ENCODE measurements around the gene EPHA6.
"Not testable (repeated sequence)": the region's sequence is repeated elsewhere in the genome, so short reads cannot be mapped to it uniquely, and the experiment has no call there.

Gene EPHA6

DNA sequence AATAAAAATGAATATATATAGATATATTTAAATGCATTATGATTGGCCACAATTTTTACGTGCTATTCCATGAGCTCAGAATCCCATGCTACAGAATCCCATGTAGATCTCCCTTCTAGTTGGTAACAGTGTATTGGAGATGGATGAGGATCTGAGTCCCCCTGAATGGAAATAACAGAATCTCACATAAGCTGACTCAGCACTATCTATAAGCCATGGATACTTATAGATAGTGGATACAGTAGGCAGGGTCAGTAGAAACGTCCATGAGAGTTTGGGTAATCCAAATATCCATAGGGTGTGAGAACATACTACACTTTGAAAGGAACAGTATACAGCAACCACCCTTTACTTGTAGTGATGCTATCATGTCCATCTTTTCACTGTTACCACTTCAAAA is 375.4 kb downstream of the EPHA6 start:
- DNase-seq: no peak

DNA sequence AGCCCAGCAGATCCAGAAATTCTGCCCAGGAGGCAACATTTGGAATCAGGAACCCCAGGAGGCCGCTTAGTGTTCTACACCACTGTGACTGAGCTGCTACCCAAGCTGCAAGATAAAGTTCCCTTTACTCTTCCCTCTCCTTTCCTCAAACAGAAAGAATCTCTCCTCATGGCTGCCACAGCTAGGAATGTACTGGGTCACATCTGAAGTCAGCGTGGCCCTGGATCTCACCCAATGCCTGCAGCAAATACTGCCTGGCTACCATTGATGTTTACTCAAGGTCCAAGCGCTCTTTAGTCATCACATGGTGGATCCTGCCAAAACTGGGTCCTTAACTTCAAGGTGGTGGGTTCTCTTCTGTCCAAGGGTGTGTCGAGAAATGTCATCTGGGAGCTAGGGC is 382.7 kb downstream of the EPHA6 start:
- no peak for DNase-seq

DNA sequence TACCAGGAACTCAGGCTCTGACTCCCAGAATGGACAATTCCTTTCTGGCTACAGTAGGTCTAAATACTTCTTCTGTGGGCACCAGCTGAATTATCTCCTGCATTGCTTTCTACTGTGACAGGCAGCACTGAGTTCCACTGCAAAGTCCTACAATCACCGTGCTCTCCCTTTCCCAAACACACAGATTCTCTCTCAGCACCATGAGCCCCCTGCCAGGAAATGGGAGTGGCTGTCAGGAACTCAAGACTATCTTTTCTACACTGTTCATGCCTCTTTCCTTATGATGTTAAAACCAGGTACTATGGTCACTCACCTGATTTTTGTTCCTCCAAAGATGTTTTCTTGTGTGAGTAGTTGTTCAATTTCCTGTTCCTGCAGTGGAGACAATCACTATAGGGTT is 383.4 kb downstream of the EPHA6 start:
- no peak for DNase-seq

DNA sequence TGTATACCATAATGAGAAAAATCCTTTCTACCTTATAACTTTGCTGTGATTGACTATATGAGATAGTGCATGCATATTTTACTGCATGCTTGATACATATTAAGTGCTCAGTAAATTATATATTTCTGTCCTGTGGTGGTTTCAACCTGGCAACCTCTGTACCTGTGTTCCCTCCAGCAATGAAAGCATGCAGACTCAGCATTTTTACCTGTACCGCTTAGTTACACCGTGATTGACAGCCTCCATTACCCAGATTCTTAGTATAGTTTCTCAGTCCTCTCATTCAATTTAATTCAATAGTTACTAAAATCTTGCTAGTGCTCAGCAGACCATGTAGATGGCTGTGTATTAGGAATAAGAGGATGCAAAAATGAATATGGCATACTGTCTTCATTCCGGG is 386.0 kb downstream of the EPHA6 start:
- DNase-seq: no peak

DNA sequence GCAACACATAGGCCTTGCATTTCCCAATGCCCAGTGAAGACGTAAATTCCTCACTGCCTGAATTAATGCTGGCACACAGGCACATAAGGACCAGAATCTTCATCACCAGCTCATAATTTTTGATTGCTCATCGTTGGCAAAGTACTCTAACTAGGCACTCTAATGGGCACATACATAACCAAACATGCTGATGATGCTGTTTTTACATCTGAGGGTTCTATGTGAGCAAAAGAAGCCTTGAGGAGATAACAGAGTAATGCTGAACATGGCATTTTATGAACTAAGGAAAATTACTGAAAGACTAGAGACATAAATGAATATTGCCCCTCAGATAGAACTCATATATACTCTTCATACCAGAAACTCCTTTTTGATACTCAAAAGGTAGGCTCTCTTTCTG is 387.4 kb downstream of the EPHA6 start:
- no peak for DNase-seq

DNA sequence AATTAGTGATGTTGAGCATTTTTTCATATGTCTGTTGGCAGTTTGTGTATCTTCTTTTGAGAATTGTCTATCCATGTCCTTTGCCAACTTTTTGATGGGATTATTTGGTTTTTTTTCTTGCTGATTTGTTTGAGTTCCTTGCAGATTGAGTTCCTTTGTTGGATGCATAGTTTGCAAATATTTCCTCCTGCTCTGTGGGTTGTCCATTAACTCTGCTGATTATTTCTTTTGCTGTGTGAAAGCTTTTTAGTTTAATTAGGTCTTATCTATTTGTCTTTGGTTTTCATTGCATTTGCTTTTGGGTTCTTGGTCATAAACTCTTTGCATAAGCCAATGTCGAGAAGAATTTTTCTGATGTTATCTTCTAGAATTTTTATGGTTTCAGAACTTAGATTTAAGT is 414.6 kb downstream of the EPHA6 start:
- DNase-seq: no peak

DNA sequence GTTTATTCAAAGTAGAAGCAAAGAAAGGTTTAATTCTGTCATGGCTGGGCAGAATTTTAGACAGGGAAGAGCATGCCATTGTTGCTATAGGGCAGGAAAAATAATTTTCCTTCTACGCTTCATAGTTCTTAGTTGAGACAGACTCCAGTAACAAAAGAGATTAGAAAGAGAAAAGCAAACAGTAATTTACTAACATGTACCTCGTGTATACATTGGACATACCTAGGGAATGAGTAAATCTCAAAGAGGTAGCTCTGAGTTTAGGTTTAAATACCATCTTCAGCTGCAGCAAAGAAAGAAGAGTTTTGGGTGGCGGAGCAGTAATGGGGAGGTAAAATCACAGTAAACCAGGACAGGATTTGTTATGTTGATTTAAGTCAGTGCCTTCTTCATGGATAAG is 416.1 kb downstream of the EPHA6 start:
- no peak for DNase-seq

DNA sequence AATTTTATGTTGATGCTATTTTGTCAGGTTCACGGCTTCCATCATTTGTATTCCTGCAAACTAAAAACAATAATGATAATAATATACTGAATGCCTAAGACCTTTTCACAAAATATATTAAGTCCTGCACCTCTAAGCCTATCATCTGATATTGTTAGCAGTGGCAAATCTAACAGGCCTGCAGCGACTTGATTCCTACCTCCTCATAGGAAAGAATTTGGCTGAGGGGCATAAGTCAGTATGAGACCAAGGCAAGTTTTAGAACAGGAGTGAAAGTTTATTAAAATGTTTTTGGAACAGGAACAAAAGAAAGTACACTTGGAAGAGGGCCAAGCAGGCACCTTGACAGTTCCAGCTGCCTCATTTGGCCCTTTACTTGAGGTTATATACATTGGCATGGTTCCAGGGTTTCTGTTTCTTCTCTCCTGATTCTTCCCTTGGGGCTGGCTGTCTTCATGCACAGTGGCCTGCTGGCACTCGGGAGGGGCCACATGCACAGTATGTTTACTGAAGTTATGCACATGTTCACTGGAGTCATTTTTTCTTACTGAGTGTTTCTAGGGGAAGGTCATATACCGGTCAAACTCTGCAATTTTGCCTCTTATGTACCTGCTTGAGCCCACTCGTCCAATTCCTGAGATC is 418.1 kb downstream of the EPHA6 start:
- no peak for DNase-seq

DNA sequence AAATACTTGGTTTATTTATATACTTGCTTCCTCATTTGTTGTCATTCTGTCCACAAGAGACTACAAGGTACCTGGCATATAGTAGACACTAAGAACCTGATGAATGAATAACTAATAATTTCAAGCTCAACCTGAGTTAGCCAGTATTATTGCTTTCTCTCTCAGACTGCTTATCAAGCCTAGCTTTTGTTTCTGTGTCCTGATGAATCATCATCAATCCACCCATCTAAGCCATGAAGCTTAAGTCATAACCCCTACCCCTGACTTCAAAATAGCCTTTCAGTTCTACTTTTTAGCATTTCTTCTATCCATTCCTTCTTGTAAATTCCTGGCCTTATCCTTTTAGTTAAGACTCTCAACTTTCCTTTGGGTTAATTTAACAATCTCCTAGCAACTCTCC is 420.8 kb downstream of the EPHA6 start:
- DNase-seq: no peak

DNA sequence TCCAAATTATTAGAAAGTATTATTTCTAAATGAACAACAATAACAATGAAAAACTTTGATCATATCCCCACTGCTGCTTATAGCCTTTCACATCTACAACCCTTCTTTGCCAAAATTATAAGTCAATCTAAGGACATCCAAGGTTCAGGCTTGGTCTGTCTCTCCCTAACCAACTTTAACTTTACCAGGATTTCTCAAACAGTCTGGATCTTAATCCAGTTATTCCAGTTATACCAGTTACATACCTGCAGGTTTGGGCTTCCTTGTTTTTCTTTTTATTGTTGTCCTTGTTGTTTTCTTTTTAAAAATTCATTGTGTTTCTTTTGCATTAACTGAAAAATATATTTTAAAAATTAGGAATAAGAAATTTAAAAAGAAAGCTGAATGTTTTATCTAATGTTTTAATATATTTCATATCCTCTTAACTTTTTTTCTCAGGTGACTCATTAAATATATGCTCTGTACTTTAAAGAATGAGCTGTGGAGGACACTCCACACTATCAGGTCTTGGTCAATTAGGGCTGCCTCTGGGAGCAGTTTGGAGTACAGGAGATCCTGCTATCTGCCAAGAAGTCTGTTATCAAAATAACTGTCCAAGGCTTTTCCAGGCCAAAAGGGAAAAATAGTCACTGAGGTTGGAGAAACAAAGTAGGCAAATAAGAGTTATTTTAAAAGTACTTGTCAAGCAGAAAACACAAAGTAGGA is 421.4 kb downstream of the EPHA6 start:
- no peak for DNase-seq

DNA sequence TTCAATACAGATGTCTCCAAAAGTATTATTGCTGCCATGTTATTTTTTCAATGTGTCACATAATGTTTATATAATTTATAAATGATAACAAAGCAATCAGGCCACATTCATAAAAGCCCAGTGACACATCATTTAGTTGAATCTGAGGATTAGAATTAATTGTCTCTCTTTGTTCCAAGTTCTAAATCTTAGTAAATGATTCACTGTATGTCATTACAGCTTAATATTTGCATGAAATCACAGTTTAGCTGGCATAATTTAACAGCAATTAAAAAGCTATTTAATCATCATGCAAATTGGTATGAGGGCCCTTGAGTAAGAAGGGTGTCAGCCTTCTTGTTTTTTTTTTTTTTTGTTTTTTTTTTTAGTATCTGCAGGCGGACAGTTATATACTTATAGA is 427.0 kb downstream of the EPHA6 start:
- no peak for DNase-seq

DNA sequence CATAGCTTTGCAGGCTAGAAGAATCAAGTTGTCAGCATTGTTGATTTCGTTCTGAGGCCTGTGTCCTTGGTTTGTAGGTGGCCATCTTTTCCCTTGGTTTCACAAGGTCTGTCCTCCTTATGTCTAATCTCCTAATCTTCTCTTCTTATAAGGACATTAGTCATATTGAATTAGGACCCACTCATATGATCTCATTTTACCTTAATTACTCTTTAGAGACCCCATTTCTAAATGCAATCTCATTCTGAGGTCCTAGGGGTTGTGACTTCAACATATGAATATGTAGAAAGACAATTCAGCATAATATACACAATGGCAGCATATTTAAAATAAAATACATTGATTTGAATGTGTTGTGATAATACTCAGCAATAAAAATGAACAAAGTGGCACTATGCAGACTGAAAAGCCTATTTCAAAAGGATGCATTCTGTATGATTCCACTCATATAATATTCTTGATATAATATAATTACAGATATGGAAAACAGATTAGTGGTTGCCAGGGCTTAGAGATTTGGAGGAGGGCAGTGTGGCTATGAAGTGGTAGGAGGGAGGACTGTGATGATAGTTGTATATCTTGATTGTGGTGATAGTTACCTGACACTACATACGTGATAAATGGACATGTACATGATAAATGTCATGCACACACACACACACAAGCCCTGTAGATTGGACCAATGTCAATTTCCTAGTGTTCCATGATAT is 431.0 kb downstream of the EPHA6 start:
- DNase-seq: no peak

DNA sequence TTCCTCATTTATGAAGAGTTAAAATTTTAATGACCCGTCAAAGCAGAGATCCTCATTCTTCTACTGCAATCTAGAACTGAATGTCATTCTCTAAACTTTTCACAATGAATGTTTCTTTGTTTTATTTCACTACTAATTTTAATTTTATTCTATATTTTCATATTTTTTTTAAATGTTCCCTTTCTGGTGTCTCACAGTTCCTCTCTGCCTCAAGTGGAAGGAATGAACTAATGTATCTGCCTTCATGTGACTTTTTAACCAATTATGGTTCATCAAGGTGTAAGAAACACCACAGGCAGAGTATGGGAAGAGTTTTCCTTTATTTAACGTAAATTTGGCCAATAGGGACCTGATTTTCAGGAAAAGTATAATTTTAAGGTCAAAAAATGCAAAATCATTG is 441.7 kb downstream of the EPHA6 start:
- DNase-seq: no peak

DNA sequence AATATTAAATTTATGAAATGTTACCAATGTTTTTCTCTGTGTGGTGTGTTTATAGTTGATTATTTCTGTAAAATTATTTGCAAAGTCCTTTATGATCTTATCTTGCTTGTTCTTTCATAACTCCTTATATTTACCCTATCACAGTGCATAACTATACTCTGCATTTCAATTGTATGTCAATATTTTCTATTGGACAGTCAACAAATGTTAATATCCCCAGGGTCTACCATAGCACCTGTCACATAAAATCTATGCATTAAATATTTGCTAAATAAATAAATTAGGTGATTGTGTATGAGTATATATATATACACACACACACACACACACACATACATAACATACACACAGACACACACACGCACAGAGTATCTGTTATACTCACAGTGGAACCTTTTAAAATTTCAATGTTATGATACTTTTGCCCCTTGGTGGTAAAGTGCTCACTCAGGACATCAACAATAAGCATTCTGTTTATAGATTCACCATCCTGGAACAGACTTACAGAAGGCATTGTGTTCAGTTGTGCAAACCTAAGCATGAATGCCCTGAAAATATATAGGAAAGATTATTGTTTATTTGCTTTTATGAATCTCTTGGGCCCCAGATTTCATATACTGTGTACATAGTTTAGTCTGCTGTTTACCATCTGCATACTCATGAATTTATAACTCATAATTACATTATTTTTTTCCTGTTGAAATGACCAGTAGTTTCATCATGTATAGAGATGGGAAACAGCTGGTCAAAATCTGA is 443.7 kb downstream of the EPHA6 start:
- no peak for DNase-seq

DNA sequence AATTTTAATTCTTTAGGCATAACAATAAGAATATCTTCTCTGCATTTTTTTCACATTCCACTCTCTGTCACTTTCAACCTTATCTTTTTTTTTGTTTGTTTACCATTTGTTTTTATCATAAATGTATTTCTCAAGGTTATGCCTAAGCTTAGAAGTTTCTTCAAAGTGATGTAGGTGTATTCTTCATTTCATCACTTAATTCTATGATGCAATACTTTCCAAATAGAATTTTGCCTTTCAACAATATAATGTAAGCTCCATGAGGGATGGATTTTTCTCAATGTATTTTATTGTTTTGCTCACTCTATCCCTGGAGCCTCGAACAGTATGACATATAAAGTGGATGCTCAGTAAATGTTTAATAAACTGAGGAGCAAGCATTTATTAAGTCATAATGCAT is 444.9 kb downstream of the EPHA6 start:
- DNase-seq: no peak

DNA sequence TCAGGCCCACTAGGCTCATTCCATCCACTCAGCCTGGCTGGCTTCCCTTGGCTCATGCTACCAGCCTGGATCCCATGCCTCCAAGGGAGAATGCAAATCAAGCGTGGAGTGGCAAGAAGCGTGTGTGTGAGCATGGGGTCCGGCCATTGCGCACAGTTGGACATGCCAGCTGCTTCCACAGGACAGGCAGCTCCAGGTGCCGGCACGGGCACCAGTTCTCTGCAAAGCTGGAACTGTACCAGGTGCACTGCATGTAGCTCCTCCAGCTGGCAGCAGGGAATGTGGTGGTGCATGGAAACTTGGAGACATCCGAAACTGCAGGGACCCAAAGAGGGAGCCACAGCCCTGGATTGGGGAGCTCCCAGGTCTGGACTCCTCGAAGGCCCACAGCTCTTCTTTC is 449.8 kb downstream of the EPHA6 start:
- no peak for DNase-seq

DNA sequence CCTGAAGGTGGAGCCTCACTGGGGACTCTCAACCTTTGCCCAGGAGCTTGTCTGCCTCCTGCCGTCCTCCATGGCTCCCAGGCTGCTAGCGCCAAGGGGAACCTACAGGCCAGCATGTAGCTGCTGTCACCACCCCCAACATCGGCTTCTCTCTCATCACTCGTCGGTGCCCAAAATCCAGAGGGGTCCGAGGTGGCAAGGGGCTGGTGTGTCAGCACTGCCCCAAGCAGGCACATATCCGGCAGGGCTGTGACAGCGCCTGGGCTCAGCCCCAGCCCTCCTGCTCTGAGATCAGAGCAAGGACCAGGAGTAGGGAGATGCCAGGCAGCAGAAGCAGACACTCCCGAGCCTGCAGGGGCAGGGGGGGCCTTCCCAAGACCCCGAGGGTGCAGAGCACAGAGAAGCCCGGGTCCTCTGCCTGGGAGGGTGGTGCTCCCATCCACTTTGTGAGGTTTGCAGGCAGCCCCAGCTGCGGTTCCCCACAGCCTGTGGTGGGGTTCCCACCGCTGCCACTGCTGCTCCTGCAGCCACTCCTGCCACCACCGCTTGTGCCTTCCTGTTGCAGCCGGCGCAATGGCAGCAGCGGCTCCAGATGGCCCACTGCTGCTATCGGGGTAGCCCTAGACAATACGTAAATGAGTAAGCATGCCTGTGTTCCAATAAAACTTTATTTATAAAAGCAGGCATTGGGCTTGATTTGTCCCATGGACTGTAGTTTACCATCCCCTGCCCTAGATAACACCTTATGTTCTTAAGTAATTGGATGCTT is 451.0 kb downstream of the EPHA6 start:
- DNase-seq: no peak

DNA sequence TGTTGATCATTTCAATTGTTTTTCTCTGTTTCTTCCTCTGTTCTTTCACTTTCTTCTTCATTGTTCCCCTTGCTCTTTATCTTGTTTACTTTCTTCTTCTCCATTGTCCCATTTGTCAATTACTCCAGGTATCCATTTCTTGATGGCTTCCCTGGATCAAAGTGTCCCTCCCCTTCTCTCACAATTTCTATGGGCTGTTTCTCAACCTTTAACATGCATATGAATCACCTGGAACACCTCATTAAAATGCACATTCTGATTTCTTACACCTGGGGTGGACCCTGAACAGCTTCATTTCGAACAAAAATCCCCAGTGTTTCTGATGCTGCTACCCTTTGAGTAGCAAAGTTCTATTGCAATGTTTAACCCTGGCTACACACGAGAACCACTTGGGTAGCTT is 454.8 kb downstream of the EPHA6 start:
- DNase-seq: no peak

DNA sequence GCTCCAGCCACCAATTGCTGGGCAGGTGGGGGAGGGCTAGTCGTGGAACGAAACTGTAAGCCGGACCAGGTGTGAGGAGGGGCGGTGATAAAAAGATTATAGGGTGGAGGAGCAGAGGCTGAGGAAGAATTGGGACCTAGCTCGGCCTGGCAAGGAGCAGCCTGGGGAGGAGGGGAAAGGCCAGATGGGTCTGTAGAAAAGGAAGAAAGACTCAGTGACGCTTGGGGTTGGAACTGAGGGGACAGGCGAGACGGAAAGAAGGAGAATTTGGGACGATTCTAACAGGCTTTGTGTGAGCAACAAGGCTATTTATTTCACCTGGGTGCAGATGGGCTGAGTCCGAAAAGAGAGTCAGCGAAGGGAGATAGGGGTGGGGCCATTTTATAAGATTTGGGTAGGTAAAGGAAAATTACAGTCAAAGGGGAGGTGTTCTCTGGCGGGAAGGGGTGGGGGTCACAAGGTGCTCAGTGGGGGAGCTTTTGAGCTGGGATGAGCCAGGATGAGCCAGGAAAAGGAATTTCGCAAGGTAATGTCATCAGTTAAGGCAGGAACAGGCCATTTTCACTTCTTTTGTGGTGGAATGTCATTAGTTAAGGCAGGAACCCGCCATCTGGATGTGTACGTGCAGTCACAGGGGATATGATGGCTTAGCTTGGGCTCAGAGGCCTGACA is 462.6 kb downstream of the EPHA6 start:
- DNase-seq: not testable (repeated sequence)

DNA sequence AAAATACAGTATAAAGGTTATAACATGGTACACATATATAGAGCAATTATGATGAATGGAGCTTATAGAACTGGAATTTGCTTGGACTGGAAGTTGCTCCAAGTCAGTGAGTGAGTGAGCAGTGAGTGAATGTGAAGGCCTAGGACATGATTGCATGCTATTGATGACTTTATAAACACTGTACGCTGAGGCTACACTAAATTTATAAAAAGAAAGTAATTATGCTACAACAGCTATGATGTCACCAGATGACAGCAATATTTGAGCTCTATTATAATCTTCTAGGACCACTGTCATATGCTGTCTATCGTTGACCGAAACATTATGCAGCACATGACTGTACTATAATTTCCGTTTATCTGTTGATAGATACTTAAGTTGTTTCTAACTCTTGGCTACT is 463.3 kb downstream of the EPHA6 start:
- no peak for DNase-seq

DNA sequence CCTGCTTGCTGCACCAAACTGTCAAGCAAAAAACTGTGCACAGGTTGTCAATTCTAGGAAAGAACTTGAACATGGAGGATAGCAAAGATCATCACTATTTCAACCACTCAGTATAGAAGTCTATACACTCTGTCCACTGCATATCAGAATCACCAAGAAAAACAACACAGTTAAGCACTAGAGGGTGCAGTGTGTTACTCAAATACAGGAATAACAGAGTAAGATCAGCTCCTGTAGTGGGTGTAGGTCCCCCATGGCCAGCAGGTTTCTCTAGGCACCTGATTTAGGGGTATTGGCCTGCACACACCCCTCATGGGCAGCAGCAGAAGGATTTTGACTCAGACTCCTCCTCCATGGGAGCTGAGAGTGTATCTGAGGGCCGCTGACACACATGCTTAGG is 464.1 kb downstream of the EPHA6 start:
- DNase-seq: no peak

DNA sequence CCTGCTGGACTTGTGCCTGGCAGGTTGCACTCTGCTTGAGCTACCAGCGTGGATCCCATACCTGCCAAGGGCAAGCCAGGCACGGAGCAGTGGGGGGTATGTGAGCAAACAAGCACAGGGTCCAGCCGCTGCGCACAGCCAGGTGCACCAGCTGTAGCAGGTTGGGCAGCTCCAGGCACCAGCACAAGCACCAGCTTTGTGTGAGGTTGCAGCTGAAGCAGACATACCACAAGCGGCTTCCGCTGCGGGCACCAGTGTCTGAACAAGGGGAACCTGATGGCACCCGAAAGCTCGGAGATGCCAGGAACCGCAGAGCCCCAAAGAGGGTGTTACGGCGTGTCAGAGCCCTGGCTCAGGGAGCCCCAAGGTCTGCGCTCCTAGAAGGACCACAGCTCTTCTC is 477.5 kb downstream of the EPHA6 start:
- no peak for DNase-seq
